CD4-positive, alpha-beta T cell treated with Interleukin-12 subunit alpha and Interleukin-12 subunit beta, for 1 hour (primary cell): ENCODE measurements around the gene CCDC157.

Source experiments
- DNase-seq: peaks from one replicate; pipeline ENCODE4 v3.0.0-alpha.2; 2020

Gene CCDC157

DNA sequence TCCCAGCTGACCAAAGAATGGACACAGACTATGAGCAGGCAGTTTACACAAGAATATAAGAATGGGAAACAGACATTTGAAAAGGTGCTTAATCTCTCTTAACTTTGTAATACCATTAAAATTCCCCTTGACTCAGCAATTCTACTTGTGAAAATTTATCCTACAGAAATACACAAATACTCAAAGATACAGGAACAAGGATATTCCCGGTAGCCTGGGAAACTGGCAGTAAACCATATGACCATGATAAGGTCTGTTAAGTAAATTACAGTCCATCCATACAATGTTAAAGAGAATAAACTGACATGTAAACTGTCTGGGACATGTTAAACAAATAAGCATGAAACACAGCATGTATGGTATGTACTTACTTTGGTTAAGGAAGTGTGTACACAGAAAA lies 60.0 kb downstream of the CCDC157 start:
- DNase-seq = no peak

DNA sequence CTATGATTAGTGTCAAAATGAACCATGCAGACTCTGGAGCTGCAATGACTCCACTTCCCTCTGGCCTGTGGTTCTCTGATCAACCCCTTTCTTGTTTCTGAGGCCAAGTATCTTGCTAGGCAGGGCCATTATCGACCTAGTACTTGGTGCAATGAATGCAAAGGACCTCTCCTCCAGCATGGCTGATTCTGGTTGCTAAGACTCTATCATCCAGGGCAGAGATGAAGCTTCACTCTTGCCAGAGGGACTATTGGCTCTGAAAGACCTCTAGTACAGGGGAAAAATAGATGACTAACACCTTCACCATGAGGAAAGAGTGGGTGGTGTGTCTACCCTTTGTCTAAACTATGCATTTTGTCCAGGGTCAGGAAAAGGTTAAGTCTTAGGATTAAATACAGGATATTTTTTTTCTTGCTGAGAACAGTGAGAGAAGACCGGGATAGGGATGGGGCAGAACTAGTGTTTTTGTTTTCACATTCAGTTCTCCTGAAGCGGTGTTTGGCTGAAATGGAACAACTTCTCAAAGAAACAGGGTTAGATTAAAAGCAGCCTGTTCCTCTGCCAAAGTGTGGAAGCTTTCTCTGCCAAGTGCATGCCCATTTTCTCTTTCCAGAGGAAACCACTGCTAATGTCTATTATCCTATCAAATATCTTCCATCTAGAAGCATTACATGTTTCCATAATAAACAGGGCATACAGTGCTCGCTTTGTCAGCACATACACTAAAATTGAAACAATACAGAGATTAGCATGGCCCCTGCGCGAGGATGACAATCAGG lies 63.7 kb downstream of the CCDC157 start:
- no peak for DNase-seq

DNA sequence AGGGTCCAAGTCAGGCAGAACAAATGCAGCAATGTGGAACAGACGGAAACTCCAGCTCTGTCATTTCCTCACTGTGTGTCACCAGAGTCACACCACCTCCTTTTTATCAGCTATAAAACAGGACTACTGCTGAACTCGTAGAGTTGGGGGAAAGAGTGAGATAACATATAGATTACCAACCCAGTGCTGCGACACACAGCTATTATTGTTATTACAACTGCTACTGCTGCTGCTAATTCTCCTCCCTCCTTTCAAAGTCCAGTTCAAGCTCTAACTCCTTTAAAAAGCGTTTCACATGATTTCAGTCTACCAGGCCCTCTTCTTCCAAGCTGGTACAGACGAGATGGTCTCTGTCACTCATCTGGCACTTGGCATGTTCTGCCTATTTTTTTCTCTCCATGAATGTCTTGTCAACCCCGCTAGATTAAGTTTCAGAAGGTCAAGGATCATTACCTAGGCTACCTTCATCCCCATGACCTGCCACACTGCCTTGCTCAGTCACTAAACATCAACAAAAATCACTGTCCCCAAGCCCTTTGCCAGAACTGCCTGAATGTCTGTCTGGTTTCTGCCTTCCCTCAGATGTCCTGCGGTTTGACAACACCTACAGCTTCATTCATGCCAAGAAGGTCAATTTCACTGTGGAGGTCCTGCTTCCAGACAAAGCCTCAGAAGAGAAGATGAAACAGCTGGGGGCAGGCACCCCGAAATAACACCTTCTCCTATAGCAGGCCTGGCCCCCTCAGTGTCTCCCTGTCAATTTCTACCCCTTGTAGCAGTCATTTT lies 65.1 kb downstream of the CCDC157 start:
- DNase-seq = no peak

DNA sequence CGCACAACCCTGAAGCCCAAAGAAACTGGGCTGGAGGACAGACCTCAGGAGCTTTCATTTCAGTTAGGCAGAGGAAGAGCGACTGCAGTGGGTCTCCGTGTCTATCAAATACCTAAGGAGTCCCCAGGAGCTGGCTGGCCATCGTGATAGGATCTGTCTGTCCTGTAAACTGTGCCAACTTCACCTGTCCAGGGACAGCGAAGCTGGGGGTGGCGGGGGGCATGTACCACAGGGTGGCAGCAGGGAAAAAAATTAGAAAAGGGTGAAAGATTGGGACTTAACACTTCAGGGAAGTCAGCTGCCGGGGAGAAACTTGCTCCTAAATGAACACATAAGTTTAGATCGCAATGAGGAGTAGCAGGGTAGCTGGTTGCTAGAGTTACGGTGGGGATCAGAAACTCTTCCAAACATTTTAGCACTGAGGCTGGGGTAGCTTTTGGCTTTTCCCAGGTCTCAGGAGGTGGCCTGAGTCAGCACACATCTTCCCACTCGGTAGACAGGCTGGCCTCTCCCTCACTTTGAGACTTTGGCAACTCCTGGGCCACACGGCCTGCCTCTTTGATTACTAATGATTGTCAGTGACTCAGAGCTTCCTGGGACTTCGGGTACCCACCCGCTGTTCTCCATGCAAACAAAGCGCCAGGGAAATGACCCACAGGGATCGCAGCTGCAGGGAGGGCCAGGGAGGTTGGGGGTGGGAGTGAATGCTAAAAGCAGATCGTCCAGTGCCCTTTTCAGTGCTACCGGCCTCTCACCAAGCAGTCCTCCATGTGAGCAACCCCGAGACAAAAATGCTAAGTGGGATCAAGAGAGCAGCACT lies 65.9 kb downstream of the CCDC157 start:
- DNase-seq = no peak

DNA sequence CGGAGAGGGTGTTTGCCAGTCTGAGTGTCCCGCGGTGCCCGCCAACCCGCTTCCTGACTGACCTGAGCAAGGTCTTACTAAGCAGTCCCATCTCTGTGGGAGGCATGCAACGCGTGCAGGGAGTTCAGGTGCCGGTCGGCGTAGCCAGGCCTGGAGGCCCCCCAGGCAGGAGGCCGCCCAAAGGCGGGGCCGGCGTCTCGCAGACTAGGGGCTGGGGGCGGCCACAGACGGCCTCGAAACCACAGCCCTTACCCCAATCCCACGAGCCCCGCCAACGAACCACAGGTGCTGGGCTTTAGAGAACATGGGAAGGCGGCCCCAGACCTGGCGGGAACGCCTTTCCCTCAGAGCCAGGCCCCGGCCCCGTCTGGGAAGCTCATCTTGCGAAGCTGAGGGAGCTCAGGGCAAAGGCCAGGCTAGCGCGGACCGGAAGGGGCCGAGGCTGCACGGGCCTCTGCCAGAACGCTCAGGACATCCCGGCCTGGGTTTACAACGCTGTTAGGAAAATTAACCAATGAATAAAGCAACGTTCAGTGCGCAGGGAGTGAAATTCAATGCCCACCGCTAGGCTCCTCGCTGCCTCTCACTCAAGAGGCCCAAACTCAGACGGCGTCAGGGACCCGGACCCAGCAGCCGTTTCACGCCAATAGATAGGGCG lies 66.6 kb downstream of the CCDC157 start:
- DNase-seq = no peak

DNA sequence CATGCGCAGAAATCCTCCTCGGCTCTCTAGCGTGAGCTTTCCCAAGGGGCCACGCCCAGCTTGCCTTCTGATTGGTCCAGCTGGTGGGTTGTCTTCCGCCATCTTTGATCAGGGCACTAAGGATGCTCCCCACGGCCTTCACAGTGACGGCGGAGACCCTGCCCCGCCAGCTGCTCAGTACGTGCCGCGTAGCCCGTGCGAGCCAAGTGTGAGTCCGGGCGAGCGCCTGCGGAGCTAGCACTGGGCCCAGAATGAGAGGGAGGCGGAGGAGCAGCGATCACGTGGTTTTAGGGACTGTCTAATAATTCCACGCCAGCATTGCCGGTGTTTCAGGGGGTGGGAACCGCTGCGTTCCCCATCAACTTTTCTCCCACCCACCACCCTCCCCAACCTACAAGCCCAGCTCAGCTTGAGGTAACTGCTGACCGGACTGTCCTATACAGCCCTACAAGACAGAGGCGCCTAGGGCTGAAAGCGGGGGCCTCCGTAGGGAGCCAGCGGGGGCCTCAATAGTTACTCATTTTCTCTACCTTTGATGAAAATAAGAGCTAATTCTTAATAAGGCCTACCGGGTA lies 67.2 kb downstream of the CCDC157 start:
- DNase-seq = peak; percentile 99

DNA sequence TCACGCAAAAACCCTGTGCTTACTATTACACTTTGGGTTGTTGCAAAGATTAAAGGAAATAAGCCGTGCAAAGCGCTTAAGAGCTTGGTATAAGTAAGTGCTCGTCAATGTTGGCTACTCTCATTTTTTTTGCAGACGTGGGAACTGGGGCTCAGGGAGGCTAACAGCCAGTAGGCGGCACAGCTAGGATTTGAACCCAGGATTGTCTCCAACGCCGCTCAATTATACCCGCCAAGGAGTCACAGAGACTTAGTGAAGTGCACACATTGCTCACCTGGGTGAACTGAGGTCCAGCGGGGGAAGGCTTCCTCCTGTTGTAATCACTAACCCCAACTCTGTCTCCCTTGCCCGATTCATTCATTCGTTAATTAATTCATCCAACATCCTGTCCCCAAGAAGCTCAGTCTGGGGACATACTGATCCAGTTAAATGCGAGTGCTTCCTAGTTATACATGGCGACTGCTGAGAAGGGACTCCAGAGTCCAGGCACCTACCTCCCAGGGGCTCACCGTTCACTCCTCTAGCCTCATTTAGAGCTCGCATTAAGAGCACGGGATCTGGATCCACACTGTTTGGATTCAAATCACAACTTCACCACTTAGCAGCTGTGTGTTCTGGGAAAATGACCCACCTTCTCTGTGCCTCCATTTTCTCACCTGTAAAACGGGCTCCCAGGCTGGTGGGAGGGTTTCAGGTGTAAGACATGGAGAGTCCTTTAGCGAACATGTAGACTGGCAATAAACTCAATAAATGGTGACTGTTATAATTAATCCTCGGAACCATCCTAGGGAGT lies 67.9 kb downstream of the CCDC157 start:
- DNase-seq = no peak

DNA sequence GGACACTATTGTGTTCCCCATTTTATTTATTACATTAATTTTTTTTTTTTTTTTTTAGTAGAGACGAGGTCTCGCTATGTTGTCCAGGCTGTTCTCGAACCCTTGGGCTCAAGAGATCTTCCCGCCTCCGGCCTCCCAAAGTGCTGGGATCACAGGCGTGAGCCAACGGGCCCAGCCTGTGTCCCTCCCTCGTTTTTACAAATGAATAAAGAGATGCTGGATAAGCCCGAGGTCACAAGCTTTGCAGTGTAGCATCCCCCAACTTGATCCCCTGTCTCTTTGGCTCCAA lies 68.5 kb downstream of the CCDC157 start:
- no peak for DNase-seq

DNA sequence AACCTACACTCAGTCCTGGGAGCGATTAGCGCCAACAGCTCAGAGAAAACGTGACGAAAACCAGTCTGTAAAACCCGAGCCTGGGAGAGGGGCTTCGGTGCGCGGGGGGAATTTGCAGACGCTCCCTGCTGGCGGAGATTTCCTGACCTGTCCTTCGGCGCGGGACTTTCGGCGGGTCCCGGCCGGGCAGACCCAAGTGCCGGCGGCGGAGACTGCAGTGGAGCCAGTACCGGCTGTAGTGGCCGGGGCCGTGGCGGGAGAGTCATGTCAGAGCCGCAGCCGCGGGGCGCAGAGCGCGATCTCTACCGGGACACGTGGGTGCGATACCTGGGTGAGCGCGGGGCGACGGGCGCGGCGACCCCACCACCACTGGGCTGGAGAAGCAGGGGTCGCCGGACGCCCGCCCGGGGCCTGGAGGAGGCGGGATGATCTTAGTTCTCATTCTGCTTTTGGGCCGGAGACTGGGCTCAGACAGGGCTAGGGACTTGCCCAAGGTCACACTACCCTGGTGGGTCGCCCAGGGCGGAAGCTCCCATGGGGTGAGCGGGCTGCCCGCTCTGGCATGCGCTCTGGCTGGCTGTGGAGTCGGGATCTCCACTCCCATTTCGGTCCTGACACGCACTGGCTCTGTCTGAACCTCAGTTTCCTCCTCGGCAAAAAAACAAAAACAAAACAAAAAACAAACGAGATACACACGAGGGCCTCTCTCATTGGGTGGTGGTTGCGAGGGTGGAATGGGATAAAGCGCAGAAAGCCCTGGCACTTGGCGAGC lies 69.0 kb downstream of the CCDC157 start, which contains the start of gene MTFP1:
MTFP1 (plus strand) TSS at position 153 of the 772 bp plus-strand sequence; CDS start at position 265, 112 bp downstream.
- peak; percentile 59 for DNase-seq
